Heart left ventricle (tissue), 16 donors: ENCODE measurements around the gene TAF11L11. TPM values are rescaled to one million over a fixed set of nuclear protein-coding genes. Genes with fewer than 3 reads are reported as not detected.
"Not testable (repeated sequence)": the region's sequence is repeated elsewhere in the genome, so short reads cannot be mapped to it uniquely, and the experiment has no call there.

Experiments
- ATAC-seq, 4 donors: fragments of 200-7000 bp; cut with Tn5 transposase; one replicate each; pipeline ENCODE4 v1.9.1; 2020 to 2022; ENCODE audit warnings: moderate library complexity in 4 of 4, mild to moderate bottlenecking in 3 of 4, moderate number of reproducible peaks in 1 of 4
- DNase-seq, 5 donors: peaks; one replicate each; pipeline ENCODE4 v3.0.0-alpha.2; 2020
- H3K27ac ChIP-seq, 12 donors: fragments of 200-600 bp; sonication (generic) in 4 of 12; one replicate each; pipeline versions ENCODE4 v1.5.0 to v1.8.0; 2016 to 2022; ENCODE audit warnings: mild to moderate bottlenecking in 2 of 12
- H3K27me3 ChIP-seq, 9 donors: fragments of 200-600 bp; sonication (generic) in 2 of 9; one replicate each; pipeline versions ENCODE4 v1.5.1 to v1.8.0; 2016 to 2022; ENCODE audit warnings: mild to moderate bottlenecking in 3 of 9
- H3K36me3 ChIP-seq, 9 donors: fragments of 200-600 bp; sonication (generic) in 2 of 9; one replicate each; pipeline versions ENCODE4 v1.5.0 to v1.8.0; 2018 to 2022; ENCODE audit warnings: mild to moderate bottlenecking in 2 of 9
- H3K4me1 ChIP-seq, 12 donors: fragments of 200-600 bp; sonication (generic) in 4 of 12; one replicate each; pipeline versions ENCODE4 v1.5.0 to v1.8.0; 2016 to 2022; ENCODE audit warnings: mild to moderate bottlenecking in 3 of 12
- H3K4me3 ChIP-seq, 12 donors: fragments of 200-600 bp; sonication (generic) in 4 of 12; one replicate each; pipeline versions ENCODE4 v1.5.0 to v1.8.0; 2017 to 2022; ENCODE audit warnings: mild to moderate bottlenecking in 9 of 12, moderate library complexity in 4 of 12
- H3K9me3 ChIP-seq, 12 donors: fragments of 200-600 bp; sonication (generic) in 4 of 12; one replicate each; pipeline versions ENCODE4 v1.5.0 to v1.8.0; 2016 to 2022; ENCODE audit warnings: mild to moderate bottlenecking in 1 of 12
- CTCF ChIP-seq, 12 donors: fragments of 200-600 bp; sonication (generic) in 4 of 12; IDR thresholded peaks; one replicate each; pipeline versions ENCODE4 v1.5.0 to v1.8.0; 2018 to 2022; ENCODE audit warnings: antibody characterized with exemption in 12 of 12, mild to moderate bottlenecking in 5 of 12
- POLR2A ChIP-seq, 2 donors: fragments of 450-650 bp; IDR thresholded peaks; one replicate each; pipeline ENCODE4 v1.6.1; 2017; ENCODE audit warnings: antibody characterized with exemption in 2 of 2, mild to moderate bottlenecking in 2 of 2, moderate library complexity in 2 of 2
- WGBS, 4 donors: extraction: QIAGEN DNeasy Blood & Tissue Kit in 2 of 4; methylation state at CpG; one replicate each; pipeline versions ENCODE4 v1.1.5 to v1.1.7; 2013 to 2018; 5-methylcytosine and 5-hydroxymethylcytosine counted together
- intact Hi-C, 10 donors: fragments of 100-400 bp; cut with DNase I; formaldehyde crosslinking; loops; one replicate each; pipeline versions ENCODE4 v1.11.1 to v1.14.2; 2022
- polyA plus RNA-seq, 2 donors: library from polyadenylated mRNA; stranded (reverse); fragments of 200-250 nt; gene quantifications; one replicate each; pipeline ENCODE4 v1.2.3, GENCODE V29; 2013
- total RNA-seq, 9 donors: library from RNA; depleted of rRNA in 2 of 9; stranded (reverse); fragments of >200 nt in 2 of 9; fragmentation: NEBNext Ultra II Directional in 3 of 9; extraction: Animal tissue kit (Norgen Biotek cat#: 25700) in 3 of 9; gene quantifications; one replicate each; pipeline versions ENCODE4 v1.1.0 to v1.2.4, GENCODE V29; 2016 to 2023
- donor health status: ischemic (EF 13 %, LVEDD 7.1; RV severe dilation, severe dysfunction).
- donor health status: healthy with polysubstance abuse.
- donor health status: DM: no; HTN: yes; CAD: no.
- donor health status: DM: no; HTN: no; CAD: no.
- donor health status: ischemic (EF 25% LVEDD 6.9; RV normal size, moderate dysfunction).
- donor health status: ischemic (EF 25% LVEDD 5.7; RV mildly dilated, moderate dysfunction).
- donor health status: healthy.
- donor health status: DM: yes; HTN: yes; CAD: no.
- donor health status: ischemic (EF 35%, LVEDD 5.7; RV mildly dilated, moderate dysfunction).
- donor health status: nonischemic (EF 11% LVEDD 7.7; RV severe dilation, severe dysfunction).
- donor health status: DM: yes; HTN: yes; CAD: no.
- donor health status: PGD.
- donor health status: ischemic (EF 29% LVEDD 5.4; RV normal size, mild dysfunction).
- donor health status: nonischemic (EF 23%, LVEDD 6.1; RV moderate dilation, normal function).

The TAF11L11 gene
- total and polyA plus RNA-seq, 11 donors, result not detected

DNA sequence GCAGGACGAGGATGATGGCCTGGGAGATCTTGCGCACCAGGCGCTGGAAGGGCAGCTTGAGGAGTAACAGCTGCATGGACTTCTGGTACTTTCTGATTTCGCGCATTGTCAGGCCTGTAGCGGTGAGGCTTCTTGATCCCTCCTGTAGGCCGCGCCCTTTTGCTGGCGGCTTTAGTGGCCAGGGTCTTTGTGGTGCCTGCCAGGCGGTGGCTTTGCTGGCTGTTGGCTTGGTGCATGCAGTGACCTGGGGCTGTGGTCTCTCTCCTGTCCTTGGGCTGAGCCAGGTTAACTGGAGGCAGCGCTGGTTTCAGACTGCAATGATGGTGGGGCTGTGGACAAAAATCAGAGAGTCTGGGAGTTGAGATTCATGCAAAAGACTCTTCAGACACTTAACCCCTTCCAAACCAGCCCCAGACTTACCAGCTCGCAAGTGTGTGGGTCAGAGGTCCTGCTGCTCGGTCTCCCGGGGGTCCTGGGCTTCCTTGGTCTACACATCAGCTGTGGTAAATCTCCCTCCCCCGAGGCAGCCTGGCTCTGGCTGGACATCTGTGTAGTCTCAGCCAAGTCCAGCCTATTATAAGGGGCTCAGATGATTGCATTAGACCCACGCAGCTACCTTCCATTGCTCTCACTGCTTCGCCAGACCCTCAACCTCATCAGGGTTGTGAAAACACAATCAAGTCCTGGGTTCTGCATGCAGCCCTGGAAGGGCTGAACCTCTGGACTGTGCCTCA, 11.1 kb downstream of the TAF11L11 start:
- DNase-seq (no peak), ATAC-seq (no peak)
- Histone ChIP-seq H3K36me3 (no peaks in the 10 kb centered on the region), H3K27me3 (no peaks in the 10 kb centered on the region), H3K4me3 (no peak overlapping the region), H3K4me1 (no peaks in the 10 kb centered on the region), H3K27ac (no peak overlapping the region), H3K9me3 (no peaks in the 10 kb centered on the region)
- intact Hi-C loops, result no loop called here
- TF ChIP-seq CTCF (IDR thresholded peaks at IDR 0.05), result no peak
- TF ChIP-seq POLR2A (IDR thresholded peaks at IDR 0.05), result no peak
- WGBS, 4 donors, result 80 to 89% (median 88%) methylated on average over 12 to 17 of the region's 17 CpGs

GRCh38 chr5:17619354-17619753, 15.4 kb downstream of the TAF11L11 start:
- no peak for DNase-seq
- Histone ChIP-seq H3K36me3 (no peaks in the 10 kb centered on the region), H3K27me3 (no peaks in the 10 kb centered on the region), H3K9me3 (peaks cover 0 to 4% (median 0%) of the 10 kb centered on the region in 12 donors), H3K27ac (no peak overlapping the region), H3K4me1 (no peaks in the 10 kb centered on the region), H3K4me3 (no peak overlapping the region)
- intact Hi-C loops, result no loop called here
- no peak for ATAC-seq
- 83 to 91% (median 86%) methylated on average over 3 of the region's 3 CpGs for WGBS, 4 donors
- TF ChIP-seq POLR2A (IDR thresholded peaks at IDR 0.05) (no peak), CTCF (IDR thresholded peaks at IDR 0.05) (no peak)

GRCh38 chr5:17620627-17621026, 16.6 kb downstream of the TAF11L11 start:
- no peaks in the 10 kb centered on the region for H3K27me3 ChIP-seq
- no peak overlapping the region for H3K27ac ChIP-seq
- DNase-seq (no peak), ATAC-seq (no peak)
- intact Hi-C loops, result no loop called here
- WGBS, 4 donors, result 80 to 100% (median 86%) methylated on average over 1 to 17 of the region's 17 CpGs
- H3K36me3 ChIP-seq, result no peaks in the 10 kb centered on the region
- H3K4me3 ChIP-seq, result no peak overlapping the region
- no peaks in the 10 kb centered on the region for H3K4me1 ChIP-seq
- H3K9me3 ChIP-seq, result peaks cover 0 to 4% (median 0%) of the 10 kb centered on the region in 12 donors
- TF ChIP-seq POLR2A (IDR thresholded peaks at IDR 0.05), result no peak
- TF ChIP-seq CTCF (IDR thresholded peaks at IDR 0.05), result peak in 1 of 12 donors; percentile 12

DNA sequence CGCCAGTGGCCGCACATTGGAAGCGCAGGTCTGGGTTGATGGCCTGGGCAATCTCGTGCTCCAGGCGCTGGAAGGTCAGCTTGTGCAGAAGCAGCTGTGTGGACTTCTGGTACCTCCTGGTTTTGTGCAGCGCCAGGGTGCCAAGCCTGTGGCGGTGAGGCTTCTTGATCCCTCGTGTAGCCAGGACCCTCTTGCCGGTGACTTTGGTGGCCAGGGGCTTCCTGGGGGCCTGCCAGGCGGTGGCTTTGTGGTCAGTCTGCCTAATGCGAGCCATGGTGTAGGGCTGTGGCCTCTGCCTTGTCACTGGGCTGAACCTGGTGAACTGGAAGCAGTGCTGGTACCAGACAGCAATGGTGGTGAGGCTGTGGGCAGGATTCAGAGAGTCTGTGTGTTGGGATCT, 21.7 kb downstream of the TAF11L11 start:
- 80 to 90% (median 86%) methylated on average over 6 to 11 of the region's 11 CpGs for WGBS, 4 donors
- no peaks in the 10 kb centered on the region for H3K27me3 ChIP-seq
- H3K9me3 ChIP-seq, result no peaks in the 10 kb centered on the region
- ATAC-seq (no peak), DNase-seq (no peak)
- H3K27ac ChIP-seq, result no peak overlapping the region
- H3K36me3 ChIP-seq, result no peaks in the 10 kb centered on the region
- intact Hi-C loops, result no loop called here
- TF ChIP-seq CTCF (IDR thresholded peaks at IDR 0.05), result no peak
- TF ChIP-seq POLR2A (IDR thresholded peaks at IDR 0.05), result no peak
- no peaks in the 10 kb centered on the region for H3K4me1 ChIP-seq
- H3K4me3 ChIP-seq, result no peak overlapping the region

- H3K27me3 ChIP-seq, H3K36me3 ChIP-seq, H3K4me3 ChIP-seq, H3K4me1 ChIP-seq, H3K27ac ChIP-seq, DNase-seq, ATAC-seq, intact Hi-C loops, H3K9me3 ChIP-seq: not testable (repeated sequence)
- 76 to 100% (median 82%) methylated on average over 1 to 9 of the region's 12 CpGs for WGBS, 4 donors
These were observed 27.8 kb downstream of the TAF11L11 start, which contains the start of gene TAF11L13 for GRCh38 chr5:17631788-17632187. Gene TAF11L13, plus strand, starts transcription at chr5:17632088.
